ENCODE results near the gene TXN.
"Not testable (repeated sequence)": the region's sequence is repeated elsewhere in the genome, so short reads cannot be mapped to it uniquely, and the experiment has no call there.

Gene TXN

GRCh38 chr9:110252509-110253139 lies 3.7 kb downstream of the TXN start:
- DNase-seq (no peak), ATAC-seq (replicated peaks) (no peak)
- Mint-ChIP-seq H3K4me3 (no peak overlapping the region), H3K36me3 (ENCODE audit: insufficient read depth) (peaks cover 13% of the 10 kb centered on the region), H3K27me3 (no peaks in the 10 kb centered on the region), H3K9me3 (no peaks in the 10 kb centered on the region), H3K27ac (peak overlapping the region; percentile 44 to 90), H3K4me1 (ENCODE audit: low read depth in 2 of 2) (peaks cover 30% of the 10 kb centered on the region in 2 donors)

DNA sequence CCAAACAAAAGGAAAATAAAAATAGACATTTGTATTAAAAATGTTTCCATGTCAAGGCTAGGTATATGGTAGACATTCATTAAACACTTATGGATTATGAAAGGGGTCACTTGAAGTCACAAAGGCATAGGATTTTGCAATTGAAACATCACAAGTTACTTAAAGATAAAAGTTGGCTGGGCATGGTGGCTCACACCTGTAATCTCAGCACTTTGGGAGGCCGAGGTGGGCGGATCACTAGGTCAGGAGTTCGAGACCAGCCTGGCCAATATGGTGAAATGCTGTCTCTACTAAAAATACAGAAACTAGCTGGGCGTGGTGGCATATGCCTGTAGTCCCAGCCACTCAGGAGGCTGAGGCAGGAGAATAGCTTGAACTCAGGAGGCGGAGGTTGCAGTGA lies 4.5 kb downstream of the TXN start:
- DNase-seq; ATAC-seq (replicated peaks); H3K27me3 Mint-ChIP-seq; H3K9me3 Mint-ChIP-seq; H3K27ac Mint-ChIP-seq; H3K4me3 Mint-ChIP-seq: not testable (repeated sequence)
- peaks cover 24% of the 10 kb centered on the region in 2 donors for H3K4me1 Mint-ChIP-seq (ENCODE audit: low read depth in 2 of 2)
- H3K36me3 Mint-ChIP-seq (ENCODE audit: insufficient read depth), result peaks cover 13% of the 10 kb centered on the region

DNA sequence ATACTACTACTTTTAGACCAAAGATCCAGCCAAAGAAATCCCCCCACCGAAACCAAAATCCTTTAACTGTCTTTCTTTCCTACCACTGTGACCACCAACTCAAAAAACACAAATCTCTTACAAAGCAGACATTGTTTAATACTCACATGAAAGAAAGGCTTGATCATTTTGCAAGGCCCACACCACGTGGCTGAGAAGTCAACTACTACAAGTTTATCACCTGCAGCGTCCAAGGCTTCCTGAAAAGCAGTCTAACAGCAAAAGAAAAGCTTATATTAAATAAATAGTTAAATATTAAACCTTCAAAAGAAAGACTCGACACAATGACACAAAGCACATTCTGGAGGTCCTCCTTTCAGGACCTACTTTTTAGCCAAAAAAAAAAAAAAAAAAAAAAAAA lies 5.1 kb downstream of the TXN start:
- Mint-ChIP-seq H3K27me3 (no peaks in the 10 kb centered on the region), H3K4me1 (ENCODE audit: low read depth in 2 of 2) (peaks cover 22 to 24% of the 10 kb centered on the region in 2 donors), H3K9me3 (no peaks in the 10 kb centered on the region), H3K4me3 (no peak overlapping the region), H3K27ac (no peak overlapping the region), H3K36me3 (ENCODE audit: insufficient read depth) (peaks cover 13% of the 10 kb centered on the region)
- ATAC-seq (replicated peaks), result no peak
- DNase-seq, result no peak

GRCh38 chr9:110249603-110250002 lies 6.7 kb downstream of the TXN start:
- Mint-ChIP-seq H3K9me3 (no peaks in the 10 kb centered on the region), H3K27me3 (no peaks in the 10 kb centered on the region), H3K4me3 (no peak overlapping the region), H3K4me1 (ENCODE audit: low read depth in 2 of 2) (peaks cover 15 to 16% of the 10 kb centered on the region in 2 donors), H3K27ac (no peak overlapping the region), H3K36me3 (ENCODE audit: insufficient read depth) (peaks cover 13% of the 10 kb centered on the region)
- ATAC-seq (replicated peaks), result no peak
- no peak for DNase-seq

GRCh38 chr9:110248361-110248760 lies 7.9 kb downstream of the TXN start:
- Mint-ChIP-seq H3K36me3 (ENCODE audit: insufficient read depth) (peaks cover 16% of the 10 kb centered on the region), H3K4me1 (ENCODE audit: low read depth in 2 of 2) (peaks cover 5 to 6% of the 10 kb centered on the region in 2 donors), H3K27ac (no peak overlapping the region), H3K9me3 (no peaks in the 10 kb centered on the region), H3K27me3 (no peaks in the 10 kb centered on the region), H3K4me3 (no peak overlapping the region)
- DNase-seq, result no peak
- no peak for ATAC-seq (replicated peaks)

GRCh38 chr9:110246214-110246613 lies 10.1 kb downstream of the TXN start:
- Mint-ChIP-seq H3K36me3 (ENCODE audit: insufficient read depth) (peaks cover 19% of the 10 kb centered on the region), H3K4me1 (ENCODE audit: low read depth in 2 of 2) (peaks cover 3 to 5% of the 10 kb centered on the region in 2 donors), H3K27me3 (no peaks in the 10 kb centered on the region), H3K27ac (no peak overlapping the region), H3K9me3 (no peaks in the 10 kb centered on the region), H3K4me3 (no peak overlapping the region)
- ATAC-seq (replicated peaks), result no peak
- no peak for DNase-seq

DNA sequence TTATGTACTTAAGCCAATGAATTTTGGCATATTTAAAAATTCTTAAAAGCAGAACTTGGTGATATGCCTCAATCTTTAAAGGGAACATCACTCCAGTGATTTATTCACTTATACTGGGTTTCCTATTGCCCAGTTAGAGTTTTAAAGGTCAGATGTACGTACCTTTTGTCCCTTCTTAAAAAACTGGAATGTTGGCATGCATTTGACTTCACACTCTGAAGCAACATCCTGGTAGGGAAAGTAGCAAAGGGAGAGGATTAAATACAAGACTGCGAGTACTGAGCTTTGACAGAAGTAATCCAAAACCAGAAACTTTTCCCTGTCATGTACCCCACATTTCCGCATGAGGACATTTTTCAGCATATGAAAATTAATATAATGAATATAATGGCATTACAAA lies 11.7 kb downstream of the TXN start:
- no peak for DNase-seq
- H3K36me3 Mint-ChIP-seq (ENCODE audit: insufficient read depth), result peaks cover 19% of the 10 kb centered on the region
- H3K4me3 Mint-ChIP-seq, result no peak overlapping the region

GRCh38 chr9:110241858-110242321 lies 14.4 kb downstream of the TXN start:
- Mint-ChIP-seq H3K9me3 (no peaks in the 10 kb centered on the region), H3K4me3 (no peak overlapping the region), H3K27ac (no peak overlapping the region), H3K27me3 (no peaks in the 10 kb centered on the region), H3K36me3 (ENCODE audit: insufficient read depth) (peaks cover 11% of the 10 kb centered on the region), H3K4me1 (ENCODE audit: low read depth in 2 of 2) (no peaks in the 10 kb centered on the region)
- DNase-seq (no peak), ATAC-seq (replicated peaks) (no peak)

More for the DNA sequence above, 11.7 kb downstream of the TXN start:
- Mint-ChIP-seq H3K9me3 (no peaks in the 10 kb centered on the region), H3K27ac (no peak overlapping the region), H3K4me1 (ENCODE audit: low read depth in 2 of 2) (peaks cover 3 to 5% of the 10 kb centered on the region in 2 donors), H3K27me3 (no peaks in the 10 kb centered on the region)
- no peak for ATAC-seq (replicated peaks)

- no peak for DNase-seq
- H3K27me3 Mint-ChIP-seq, result no peaks in the 10 kb centered on the region
Measured at GRCh38 chr9:110241260-110241857, 14.9 kb downstream of the TXN start.

DNA sequence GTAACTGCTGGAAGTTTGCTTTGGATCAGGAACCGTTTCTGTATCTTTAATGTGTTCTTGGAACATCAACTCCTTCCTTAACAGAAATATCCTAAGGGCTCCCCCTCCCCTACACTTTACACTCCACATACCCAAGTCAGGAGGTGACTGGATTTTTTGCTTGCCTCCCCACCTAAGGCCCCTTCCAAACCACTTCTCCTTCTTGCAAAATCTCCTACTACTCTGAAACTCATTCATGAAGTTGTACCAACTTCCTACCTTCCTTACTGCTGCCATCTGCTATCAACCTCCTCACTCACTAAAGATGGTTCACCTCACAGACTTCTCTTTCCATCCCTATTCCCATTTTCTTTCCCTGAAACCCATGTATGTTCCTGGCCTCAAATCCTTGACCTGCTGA lies 16.1 kb downstream of the TXN start:
- no peak for DNase-seq

More at GRCh38 chr9:110241260-110241857, 14.9 kb downstream of the TXN start:
- no peak overlapping the region for H3K4me3 Mint-ChIP-seq
- H3K9me3 Mint-ChIP-seq, result no peaks in the 10 kb centered on the region
- no peak overlapping the region for H3K27ac Mint-ChIP-seq
- no peak for ATAC-seq (replicated peaks)
- peaks cover 11% of the 10 kb centered on the region for H3K36me3 Mint-ChIP-seq (ENCODE audit: insufficient read depth)
- no peaks in the 10 kb centered on the region for H3K4me1 Mint-ChIP-seq (ENCODE audit: low read depth in 2 of 2)

DNA sequence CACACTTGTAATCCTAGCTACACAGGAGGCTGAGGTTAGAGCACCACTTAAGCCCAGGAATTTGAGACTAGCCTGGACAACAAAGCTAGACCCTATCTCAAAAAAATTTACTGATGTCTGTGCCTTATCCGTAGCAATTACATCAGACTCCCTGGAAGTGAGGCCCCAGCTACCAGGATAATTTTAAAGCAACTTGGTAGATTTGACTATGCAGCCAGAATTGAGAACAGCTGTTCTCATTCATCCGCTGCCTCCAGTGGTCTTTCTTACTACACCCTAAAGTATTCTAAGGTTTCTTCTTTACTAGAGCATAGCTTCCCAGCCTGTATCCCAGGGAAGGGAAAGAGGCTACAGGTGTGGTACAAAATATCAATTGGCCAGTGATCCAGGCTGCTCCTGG lies 28.0 kb downstream of the TXN start:
- DNase-seq (no peak), ATAC-seq (replicated peaks) (no peak)
- peaks cover 4 to 14% of the 10 kb centered on the region in 2 donors for H3K27me3 Mint-ChIP-seq
- H3K27ac Mint-ChIP-seq, result no peak overlapping the region
- no peaks in the 10 kb centered on the region for H3K36me3 Mint-ChIP-seq (ENCODE audit: insufficient read depth)
- H3K4me1 Mint-ChIP-seq (ENCODE audit: low read depth in 2 of 2), result no peaks in the 10 kb centered on the region
- H3K4me3 Mint-ChIP-seq, result no peak overlapping the region
- H3K9me3 Mint-ChIP-seq, result no peaks in the 10 kb centered on the region

More for the DNA sequence above, 16.1 kb downstream of the TXN start:
- ATAC-seq (replicated peaks), result no peak
- Mint-ChIP-seq H3K9me3 (no peaks in the 10 kb centered on the region), H3K36me3 (ENCODE audit: insufficient read depth) (peaks cover 10% of the 10 kb centered on the region), H3K27me3 (peaks cover 0 to under 1% of the 10 kb centered on the region in 2 donors), H3K27ac (no peak overlapping the region), H3K4me1 (ENCODE audit: low read depth in 2 of 2) (no peaks in the 10 kb centered on the region), H3K4me3 (no peak overlapping the region)

DNA sequence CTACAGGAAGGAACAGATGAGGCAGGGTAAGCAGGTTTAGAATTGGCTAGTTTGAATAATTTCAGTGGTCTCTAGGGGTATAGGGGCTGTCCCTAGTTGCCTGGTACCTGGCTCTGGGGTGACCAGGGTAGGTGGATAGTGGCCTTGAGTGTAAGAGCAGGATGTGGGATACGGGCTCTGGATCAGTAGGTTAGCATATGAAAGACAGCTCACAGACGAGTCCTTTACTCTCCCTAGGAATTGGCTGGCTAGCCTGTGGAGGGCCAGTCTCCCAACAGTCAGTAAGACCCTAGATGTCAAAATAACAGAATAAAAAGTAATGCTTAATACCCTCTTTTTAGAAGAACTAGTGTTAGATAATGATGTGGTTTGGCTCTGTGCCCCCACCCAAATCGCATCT lies 31.7 kb downstream of the TXN start:
- no peak overlapping the region for H3K27ac Mint-ChIP-seq
- H3K4me3 Mint-ChIP-seq, result no peak overlapping the region
- no peaks in the 10 kb centered on the region for H3K4me1 Mint-ChIP-seq (ENCODE audit: low read depth in 2 of 2)
- no peak for ATAC-seq (replicated peaks)
- no peaks in the 10 kb centered on the region for H3K36me3 Mint-ChIP-seq (ENCODE audit: insufficient read depth)
- peaks cover 15 to 22% of the 10 kb centered on the region in 2 donors for H3K27me3 Mint-ChIP-seq
- H3K9me3 Mint-ChIP-seq, result no peaks in the 10 kb centered on the region
- no peak for DNase-seq

DNA sequence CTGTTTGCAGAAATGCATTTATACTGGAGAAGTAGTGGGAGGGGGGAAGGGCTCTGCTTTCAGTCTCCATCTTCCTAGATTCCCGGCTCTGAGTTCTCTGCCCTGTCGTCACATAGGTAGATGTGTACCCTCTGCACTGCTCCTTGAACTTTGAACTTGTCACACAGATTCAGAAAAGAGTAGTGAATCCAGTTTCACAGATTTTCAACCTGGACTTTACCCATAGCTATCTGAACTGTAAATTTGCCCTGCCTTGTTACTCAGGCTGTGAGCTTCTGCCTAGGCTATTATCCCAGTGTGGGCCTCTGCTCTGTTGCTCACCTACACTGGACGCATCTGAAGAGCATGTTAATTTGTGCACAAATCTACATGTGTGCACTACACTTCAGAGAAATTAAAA lies 35.5 kb downstream of the TXN start:
- no peak overlapping the region for H3K4me3 Mint-ChIP-seq
- no peaks in the 10 kb centered on the region for H3K4me1 Mint-ChIP-seq (ENCODE audit: low read depth in 2 of 2)
- H3K36me3 Mint-ChIP-seq (ENCODE audit: insufficient read depth), result no peaks in the 10 kb centered on the region
- DNase-seq, result no peak
- H3K27me3 Mint-ChIP-seq, result peaks cover 27 to 33% of the 10 kb centered on the region in 2 donors
- H3K27ac Mint-ChIP-seq, result no peak overlapping the region
- H3K9me3 Mint-ChIP-seq, result no peaks in the 10 kb centered on the region
- no peak for ATAC-seq (replicated peaks)

- ATAC-seq (replicated peaks), result no peak
- peaks cover 15 to 29% of the 10 kb centered on the region in 2 donors for H3K27me3 Mint-ChIP-seq
- DNase-seq, result no peak
- no peak overlapping the region for H3K4me3 Mint-ChIP-seq
- H3K9me3 Mint-ChIP-seq, result no peaks in the 10 kb centered on the region
- H3K36me3 Mint-ChIP-seq (ENCODE audit: insufficient read depth), result no peaks in the 10 kb centered on the region
- no peaks in the 10 kb centered on the region for H3K4me1 Mint-ChIP-seq (ENCODE audit: low read depth in 2 of 2)
- H3K27ac Mint-ChIP-seq, result no peak overlapping the region
Measured at GRCh38 chr9:110217656-110218099, 38.6 kb downstream of the TXN start.

All from effector memory CD8-positive, alpha-beta T cell (primary cell).